SIG-M5 treated with dmso at 0.1 percent for 504 hours (cell line): ENCODE results near the gene GET3.
"Not testable (repeated sequence)": the region's sequence is repeated elsewhere in the genome, so short reads cannot be mapped to it uniquely, and the experiment has no call there.

Source experiments
- DNase-seq: peaks from one replicate; lab custom pipeline; 2025; ENCODE audit not compliant: unreplicated experiment; lab: John Stamatoyannopoulos, UW

The GET3 gene

GRCh38 chr19:12736995-12737834, at the start of gene GET3:
TSS of gene GET3 (plus strand) at chr19:12737497. CDS start at chr19:12737506, 9 bp downstream.
- peak; percentile 99 for DNase-seq

GRCh38 chr19:12689012-12689411, 48.3 kb upstream of the GET3 start:
- no peak for DNase-seq

GRCh38 chr19:12689581-12690216, 47.6 kb upstream of the GET3 start:
- no peak for DNase-seq

GRCh38 chr19:12692960-12693359, 44.3 kb upstream of the GET3 start:
- DNase-seq: no peak

- DNase-seq: no peak
These were observed 42.7 kb upstream of the GET3 start for GRCh38 chr19:12694641-12695040.

- no peak for DNase-seq
These were observed 42.2 kb upstream of the GET3 start for GRCh38 chr19:12695096-12695495.

- DNase-seq: no peak
These were observed 41.8 kb upstream of the GET3 start for GRCh38 chr19:12695514-12695913.

- no peak for DNase-seq
These were observed 41.3 kb upstream of the GET3 start for GRCh38 chr19:12695997-12696365.

- peak; percentile 95 for DNase-seq
These were observed 40.6 kb upstream of the GET3 start, which contains the start of gene FBXW9 for GRCh38 chr19:12696366-12697335. TSS of gene FBXW9 (minus strand) at chr19:12696631. CDS start at chr19:12696581, 50 bp downstream.

GRCh38 chr19:12697425-12697824, 39.9 kb upstream of the GET3 start:
- not testable (repeated sequence) for DNase-seq

- no peak for DNase-seq
These were observed 39.2 kb upstream of the GET3 start for GRCh38 chr19:12698138-12698537.

- DNase-seq: no peak
These were observed 35.6 kb upstream of the GET3 start for GRCh38 chr19:12701596-12702282.

GRCh38 chr19:12703046-12703445, 34.3 kb upstream of the GET3 start:
- peak; percentile 37 for DNase-seq

GRCh38 chr19:12705169-12705568, 32.1 kb upstream of the GET3 start:
- no peak for DNase-seq

GRCh38 chr19:12705654-12706331, 31.5 kb upstream of the GET3 start:
- no peak for DNase-seq

- DNase-seq: no peak
These were observed 31.0 kb upstream of the GET3 start for GRCh38 chr19:12706332-12706718.

GRCh38 chr19:12708641-12709040, 28.7 kb upstream of the GET3 start:
- no peak for DNase-seq

- DNase-seq: no peak
These were observed 26.1 kb upstream of the GET3 start for GRCh38 chr19:12711187-12711586.

- DNase-seq: not testable (repeated sequence)
These were observed 25.2 kb upstream of the GET3 start for GRCh38 chr19:12712077-12712476.

- not testable (repeated sequence) for DNase-seq
These were observed 24.0 kb upstream of the GET3 start for GRCh38 chr19:12713304-12713703.
